ENCODE data around the gene ATP13A3.
"Not testable (repeated sequence)": the region's sequence is repeated elsewhere in the genome, so short reads cannot be mapped to it uniquely, and the experiment has no call there.

Gene ATP13A3

DNA sequence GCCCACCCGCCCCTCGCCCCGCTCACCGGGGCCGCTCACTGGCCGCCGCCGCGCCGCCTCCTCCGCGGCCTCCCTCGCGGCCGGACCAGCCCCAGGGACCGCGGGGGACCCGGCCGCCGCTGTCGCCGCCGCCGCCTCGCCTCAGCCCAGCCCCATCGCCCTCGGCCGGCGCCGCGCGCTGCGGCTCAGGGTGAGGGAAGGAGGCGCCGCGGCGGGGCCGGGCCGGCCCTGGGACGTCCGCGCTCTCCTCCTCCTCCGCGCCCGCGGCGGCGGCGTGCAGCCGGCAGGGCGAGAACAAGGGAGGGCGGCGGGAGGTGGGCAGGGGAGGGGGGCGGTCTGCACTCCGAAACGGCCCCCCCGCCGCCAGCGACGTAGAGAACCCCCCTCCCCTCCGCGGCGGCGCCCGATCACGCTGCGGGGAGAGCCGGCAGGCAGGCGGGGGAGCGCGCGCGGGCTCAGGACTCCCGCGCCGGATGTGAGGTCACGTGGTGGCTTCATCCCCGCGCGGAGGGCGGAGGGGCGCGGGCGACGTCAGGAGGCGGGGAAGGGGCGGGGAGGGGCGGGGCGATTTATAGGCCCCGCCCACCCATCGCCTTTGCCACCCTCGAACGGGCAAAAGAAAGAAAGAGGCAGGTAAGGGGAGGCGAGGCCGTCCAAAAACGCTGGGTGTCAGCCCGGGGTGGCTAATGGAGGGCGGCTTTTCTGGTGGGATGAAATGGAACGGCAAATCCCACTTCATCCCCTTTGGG, at the start of gene ATP13A3:
Gene ATP13A3 (minus strand): TSS at position 463 of the 749 bp plus-strand sequence. CDS start 24,812 bp downstream, outside the sequence.
- DNase-seq: peak; percentile 32 to 94 (median 82)

DNA sequence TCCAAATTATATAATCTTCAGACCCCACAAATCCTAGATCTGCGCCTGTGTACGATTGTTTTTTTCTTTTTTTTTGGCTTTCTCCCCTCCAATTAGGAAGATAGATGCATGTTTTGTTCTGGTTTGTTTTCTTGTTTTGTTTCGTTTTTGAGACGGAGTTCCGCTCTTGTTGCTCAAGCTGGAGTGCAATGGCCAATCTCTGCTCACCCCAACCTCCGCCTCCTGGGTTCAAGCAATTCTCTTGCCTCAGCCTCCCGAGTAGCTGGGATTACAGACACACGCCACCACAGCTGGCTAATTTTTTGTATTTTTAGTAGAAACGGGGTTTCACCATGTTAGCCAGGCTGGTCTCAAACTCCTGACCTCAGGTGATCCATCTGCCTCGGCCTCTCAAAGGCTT, 48.4 kb upstream of the ATP13A3 start:
- not testable (repeated sequence) for DNase-seq

DNA sequence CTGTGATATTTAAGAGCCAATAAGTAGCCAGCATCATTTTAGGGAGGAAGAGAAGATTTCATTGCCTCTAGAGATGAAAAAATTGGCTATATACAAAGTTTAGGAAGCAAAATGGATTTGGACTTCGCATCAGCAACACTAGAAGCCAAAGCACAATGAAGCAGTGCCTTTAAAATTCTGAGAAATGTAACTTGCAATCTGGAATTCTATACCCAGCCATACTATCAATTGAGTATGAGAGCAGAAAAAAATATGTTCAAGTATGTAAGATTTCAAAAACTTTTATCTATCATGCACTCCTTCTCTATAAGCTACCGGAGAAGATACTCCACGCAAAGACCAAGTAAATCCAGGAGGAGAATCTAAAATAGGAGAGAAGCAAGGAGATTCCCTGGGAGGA, 47.4 kb upstream of the ATP13A3 start:
- no peak for DNase-seq

DNA sequence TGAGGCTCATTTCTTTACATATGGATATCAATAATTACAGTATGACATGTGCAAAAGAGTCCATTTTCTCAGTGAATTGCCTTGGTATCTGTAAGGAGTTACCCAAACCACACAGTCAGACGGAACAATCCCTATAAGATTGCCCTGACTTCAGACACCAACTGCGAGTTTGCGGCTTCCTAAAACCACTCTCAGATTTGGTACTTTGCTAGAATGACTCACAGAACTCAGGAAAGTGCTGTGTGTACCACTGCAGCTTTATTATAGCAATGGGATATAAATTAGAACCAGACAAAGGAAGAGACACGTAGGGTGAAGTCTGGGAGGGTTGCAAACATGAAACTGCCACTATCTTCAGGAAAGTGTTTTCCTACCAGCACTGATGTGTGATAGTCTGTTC, 45.8 kb upstream of the ATP13A3 start:
- no peak for DNase-seq

DNA sequence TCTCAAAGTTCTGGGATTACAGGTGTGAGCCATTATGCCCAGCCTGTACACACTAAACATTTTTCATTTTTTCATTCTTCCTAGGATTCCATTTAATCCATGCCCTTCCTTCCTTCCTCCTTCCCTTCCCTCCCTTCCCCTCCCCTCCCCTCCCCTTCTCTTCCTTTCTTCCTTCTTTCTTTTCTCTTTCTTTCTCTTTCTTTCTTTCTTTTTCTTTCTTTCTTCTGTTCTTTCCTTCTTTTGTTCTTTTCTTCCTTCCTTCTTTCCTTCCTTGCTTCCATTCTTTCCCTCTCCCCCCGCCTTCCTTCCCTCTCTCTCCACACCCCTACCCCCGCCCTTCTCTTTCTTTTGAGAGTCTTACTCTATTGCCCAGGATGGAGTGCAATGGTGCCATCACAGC, 40.9 kb upstream of the ATP13A3 start:
- no peak for DNase-seq

DNA sequence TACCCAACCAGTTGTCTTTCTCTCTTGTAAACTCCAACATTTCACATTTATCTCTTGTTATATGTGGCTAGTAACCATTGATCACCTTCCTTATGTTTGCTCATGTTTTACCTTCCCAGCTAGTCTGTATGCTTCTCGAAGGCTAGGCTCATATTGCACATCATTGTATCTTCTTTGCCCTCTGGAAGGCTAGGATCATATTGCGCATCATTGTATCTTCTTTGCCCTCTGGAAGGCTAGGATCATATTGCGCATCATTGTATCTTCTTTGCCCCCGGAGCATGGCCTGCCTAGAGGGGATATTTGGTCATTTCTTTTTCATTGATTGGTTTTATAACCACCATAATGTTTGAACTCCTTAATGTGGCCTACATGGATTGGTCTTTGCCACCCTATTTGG, 39.4 kb upstream of the ATP13A3 start:
- DNase-seq: no peak

DNA sequence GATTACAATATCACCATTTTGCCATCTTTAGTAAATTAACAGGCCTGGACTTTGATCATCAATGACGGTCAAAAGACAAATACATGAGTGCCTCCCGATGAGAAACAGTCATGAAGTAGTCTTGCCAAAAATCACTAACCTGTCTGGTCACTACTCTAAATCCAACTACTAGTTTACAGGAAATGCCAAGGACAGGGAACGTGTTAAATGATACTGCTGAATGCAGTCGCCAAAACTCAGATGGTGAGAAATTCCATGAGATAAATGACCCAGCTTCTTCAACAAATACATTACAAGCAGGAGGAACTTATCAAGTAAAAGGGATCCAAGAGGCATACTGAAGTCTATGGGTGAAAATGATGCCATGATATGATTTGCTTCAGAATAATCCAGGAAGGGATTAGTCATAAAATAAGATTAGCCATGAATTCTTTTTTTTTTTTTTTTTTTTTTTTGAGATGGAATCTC, 35.8 kb upstream of the ATP13A3 start:
- no peak for DNase-seq

DNA sequence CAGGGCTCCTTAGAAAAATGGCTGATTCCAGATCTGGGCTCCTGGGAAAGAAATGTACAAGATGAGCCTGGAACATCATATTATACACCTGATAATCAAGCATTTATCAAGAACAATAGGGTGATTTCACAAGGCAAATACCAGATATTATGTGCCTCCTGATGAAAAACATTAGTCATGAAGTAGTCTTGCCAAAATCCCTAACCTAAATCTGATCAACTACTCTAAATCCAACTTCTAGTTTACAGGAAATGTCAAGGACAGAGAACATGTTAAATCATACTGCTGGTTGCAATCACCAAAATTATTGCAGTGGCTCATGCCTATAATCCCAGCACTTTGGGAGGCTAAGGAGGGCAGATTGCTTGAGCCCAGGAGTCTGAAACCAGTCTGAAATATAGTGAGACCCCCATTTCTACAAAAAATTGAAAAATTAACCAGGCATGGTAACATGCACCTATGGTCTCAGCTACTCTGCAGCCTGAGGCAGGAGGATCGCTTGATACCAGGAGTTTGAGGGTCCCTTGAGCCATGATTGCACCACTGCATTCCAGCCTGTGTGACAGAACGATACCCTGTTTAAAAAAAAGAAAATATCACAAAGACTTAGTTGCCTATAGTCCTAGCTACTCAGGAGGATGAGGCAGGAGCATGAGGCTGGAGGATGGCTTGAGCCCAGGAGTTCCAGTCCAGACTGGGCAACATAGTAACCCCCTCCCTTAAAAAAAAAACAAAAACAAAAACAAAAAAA, 34.9 kb upstream of the ATP13A3 start:
- no peak for DNase-seq

DNA sequence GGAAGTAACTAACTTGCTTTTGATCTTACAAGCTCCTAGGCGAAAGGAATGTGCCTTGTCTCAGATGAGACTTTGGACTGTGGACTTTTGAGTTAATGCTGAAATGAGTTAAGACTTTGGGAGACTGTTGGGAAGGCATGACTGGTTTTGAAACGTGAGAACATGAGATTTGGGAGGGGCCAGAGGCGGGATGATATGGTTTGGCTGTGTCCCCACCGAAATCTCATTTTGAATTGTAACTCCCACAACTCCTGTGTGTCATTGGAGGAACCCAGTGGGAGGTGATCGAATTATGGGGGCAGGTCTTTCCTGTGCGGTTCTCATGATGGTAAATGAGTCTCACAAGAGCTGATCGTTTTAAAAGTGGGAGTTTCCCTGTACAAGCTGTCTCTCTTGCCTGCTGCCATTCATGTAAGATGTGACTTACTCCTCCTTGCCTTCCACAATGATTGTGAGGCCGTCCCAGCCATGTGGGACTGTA, 33.9 kb upstream of the ATP13A3 start:
- not testable (repeated sequence) for DNase-seq

DNA sequence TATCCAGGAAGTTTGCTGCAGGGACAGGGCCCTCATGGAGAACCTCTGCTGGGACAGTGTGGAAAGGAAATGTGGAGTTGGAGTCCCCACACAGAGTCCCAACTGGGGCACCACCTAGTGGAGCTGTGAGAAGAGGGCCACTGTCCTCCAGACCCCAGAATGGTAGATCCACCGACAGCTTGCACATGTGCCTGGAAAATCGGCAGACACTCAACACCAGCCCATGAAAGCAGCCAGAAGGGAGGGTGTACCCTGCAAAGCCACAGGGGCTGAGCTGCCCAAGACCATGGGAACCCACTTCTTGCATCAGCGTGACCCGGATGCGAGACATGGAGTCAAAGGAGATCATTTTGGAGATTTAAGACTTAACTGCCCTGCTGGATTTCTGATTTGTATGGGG, 33.4 kb upstream of the ATP13A3 start:
- DNase-seq: not testable (repeated sequence)

DNA sequence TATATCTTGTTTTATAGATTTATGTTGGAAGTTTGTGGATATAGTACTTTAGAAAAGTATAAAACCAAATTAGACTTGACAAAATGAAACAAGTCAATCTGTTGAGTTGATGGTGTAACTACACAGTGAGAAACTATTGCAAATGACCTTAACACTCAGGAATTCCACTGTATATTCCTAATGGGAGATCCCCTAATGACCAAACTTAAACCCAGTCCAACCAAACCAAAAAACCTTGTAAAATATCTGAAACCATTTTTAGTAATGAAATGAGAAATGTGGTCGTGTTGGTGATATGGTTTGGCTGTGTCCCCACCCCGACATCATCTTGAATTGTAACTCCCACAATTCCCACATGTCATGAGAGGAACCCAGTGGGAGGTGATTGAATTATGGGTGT, 31.9 kb upstream of the ATP13A3 start:
- no peak for DNase-seq

DNA sequence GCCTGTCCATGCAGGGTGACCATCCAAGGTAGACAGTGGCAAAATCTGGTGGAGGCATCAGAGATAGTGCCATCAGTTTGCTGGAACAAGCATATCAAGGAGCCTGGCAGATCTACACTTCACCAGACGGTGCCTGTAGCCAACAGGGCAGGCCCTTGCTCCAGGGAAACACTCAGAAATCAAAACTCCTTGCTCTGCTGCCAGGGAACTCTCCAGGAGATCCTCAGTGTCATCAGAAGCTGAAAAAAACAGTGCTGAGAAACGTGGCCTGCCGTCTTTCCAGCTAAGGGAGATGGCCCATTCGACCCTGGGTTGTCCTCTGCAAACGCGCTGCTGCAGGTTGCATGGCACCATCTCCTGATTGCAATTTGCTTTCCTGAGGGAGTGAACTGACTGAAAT, 30.5 kb upstream of the ATP13A3 start:
- no peak for DNase-seq

DNA sequence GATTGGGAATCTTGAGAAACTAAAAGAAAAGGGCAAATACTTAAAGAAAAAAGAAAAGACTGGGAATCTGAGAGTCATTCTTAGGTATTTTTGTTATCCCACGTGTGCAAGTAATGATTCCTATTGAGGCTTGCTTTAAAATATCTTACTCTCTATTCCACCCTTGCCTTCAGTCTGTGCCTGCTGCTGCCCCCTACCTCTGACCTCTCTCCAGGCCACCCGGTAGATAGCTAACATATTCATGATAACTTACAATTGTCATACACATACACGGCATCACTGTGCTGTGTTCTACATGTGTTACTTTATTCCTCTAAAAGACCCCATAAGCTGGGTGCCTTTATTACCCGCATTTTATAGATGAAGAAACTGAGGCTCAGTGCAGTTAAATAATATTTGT, 27.8 kb upstream of the ATP13A3 start:
- DNase-seq: no peak

DNA sequence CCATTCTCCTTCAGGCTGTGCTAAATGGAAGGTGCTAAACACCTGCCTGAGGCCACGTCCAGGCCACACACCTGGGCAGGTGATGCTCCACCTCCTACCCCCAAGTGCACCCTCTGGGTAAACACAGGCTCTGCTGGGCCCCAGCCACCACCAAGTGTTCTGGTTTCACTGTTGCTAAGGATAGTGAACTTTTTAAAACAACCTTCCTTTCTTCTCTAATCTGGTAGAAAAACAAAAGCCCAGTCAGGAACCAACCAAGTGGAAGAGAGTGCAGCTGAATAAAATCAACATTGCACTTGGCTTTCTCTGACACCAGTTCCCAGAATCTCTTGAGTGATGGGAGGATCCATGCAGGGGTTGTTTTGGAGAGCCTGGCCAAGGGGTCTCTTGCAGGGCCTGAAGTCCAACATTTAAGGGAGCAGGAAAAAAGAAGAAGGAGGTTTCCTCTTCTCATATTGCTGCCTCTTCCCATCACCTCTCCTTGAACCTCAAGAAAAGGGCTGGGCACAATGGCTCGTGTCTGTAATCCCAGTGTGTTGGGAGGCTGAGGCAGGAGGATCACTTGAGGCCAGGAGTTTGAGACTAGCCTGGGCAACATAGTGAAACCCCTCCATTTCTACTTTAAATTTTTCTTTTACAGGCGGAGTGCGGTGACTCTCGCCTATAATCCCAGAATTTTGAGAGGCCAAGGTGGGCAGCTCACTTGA, 26.2 kb upstream of the ATP13A3 start:
- DNase-seq: no peak

DNA sequence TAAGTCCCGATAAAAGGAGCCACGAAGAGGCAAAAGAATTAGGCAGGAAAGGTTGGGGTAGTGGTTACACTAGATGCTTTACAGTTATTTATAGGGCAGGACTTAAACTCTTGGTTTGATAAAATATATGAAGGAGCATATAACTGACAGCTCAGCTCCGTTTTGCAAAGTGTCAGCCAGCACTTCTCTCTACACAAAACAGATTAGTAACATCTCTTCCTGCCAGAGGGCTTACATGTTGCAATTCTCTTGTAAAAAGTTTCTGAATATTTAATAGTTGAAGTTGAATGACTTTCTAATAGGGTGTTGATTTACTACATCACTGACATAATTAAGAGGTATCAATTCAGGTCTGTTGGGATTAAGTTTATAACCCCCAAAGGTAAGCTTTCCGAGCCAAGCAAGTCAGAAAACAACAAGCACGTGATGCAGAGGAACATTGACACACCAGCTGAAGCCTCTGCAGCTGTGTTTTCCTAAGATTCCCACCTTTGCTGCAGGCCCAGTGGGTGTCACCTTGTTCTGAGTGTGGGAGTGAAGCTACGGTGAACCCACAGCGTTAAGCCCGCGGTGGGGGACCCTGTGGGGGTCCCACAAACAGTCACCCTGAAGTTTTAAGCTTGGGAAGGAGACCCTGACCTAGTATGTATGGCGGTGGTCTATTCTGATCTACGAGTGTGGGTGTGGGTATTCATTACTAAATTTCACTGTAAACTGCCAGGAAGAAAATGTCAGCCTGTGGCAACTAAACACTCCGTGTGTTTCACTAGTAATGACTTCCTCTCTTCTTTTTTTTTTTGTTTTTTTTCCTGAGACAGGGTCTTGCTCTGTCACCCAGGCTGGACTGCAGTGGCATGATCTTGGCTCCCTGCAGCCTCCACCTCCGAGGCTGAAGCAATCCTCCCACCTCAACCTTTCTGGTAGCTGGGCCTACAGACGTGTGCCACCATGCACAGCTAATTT, 22.0 kb upstream of the ATP13A3 start:
- no peak for DNase-seq

DNA sequence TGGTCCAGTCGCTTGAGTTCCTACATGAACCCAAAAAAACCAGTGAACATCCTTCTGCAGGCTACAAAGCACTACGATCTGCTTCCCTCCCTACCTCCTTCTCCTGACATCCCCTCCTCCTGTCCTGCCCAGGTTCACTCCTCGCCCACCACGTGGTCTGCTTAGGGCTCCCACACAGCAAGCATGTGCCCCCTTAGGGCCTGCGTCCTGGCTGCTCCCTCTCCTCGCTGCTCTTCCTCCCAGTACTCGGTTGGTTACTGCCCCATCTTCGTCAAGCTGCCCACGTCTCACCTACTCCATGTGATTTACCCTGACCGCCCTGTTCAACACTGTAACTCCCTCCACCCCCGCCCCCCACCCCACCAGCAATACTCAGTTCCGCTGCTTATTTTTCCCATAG, 20.8 kb upstream of the ATP13A3 start:
- DNase-seq: no peak

DNA sequence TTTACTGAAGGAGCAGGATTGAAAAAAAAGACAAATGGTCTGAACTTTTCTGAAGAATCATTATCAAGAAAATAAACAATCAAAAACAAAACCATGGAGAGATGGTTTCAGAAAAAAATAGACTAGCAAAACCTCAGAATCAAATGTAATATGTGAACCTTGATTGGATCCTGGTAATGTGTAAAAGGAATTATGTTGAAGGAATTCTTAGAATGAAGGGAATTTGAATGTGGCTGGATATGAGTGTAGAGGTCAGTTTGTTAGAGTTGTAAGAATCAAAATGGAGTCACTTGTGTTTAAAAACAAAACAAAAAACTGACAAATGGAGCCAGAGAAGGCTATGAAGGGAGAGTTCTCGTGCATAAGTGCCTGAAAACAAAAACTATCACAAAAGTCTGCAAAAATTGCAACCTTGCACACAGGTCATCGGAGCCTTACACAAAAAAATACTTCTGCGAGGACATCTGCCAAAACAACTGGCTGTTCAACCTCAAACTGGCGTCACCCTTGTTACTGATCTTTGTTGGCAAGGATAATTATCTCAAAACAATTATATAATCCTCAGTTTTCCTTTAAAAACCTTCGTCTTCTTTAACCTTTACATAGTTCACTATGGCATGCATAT, 19.1 kb upstream of the ATP13A3 start:
- DNase-seq: no peak

DNA sequence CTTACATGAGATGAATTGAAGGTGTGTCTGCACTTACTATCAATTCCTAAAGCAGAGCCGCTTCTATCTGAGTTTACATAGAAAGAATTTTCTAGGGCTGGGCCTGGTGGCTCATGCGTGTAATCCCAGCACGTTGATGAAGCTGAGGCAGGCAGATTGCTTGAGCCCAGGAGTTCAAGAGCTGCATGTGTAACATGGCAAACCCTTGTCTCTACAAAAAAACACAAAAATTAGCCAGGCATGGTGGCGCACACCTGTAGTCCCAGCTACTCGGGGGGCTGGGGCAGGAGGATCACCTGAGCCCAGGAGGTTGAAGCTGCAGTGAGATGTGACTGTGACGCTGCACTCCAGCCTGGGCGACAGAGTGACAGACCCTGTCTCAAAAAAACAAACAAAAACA, 18.1 kb upstream of the ATP13A3 start:
- no peak for DNase-seq

DNA sequence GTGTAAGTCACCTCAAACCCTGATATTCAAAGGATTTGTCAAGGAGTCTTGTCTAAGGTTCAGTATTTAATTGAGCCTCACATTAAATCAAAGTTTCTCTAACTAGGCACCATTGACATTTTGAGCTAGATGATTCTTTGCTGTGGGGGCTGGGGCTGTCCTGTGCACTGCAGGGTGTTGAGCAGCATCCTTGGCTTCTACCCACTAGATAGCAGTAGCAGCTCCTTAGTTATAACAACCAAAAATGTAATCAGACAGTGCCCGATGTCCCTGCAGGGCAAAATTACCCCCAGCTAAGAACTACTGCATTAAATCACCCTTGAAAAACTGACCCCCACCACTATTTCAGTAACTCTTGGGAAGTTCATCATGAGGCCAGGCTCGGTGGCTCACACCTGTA, 17.3 kb upstream of the ATP13A3 start:
- no peak for DNase-seq

DNA sequence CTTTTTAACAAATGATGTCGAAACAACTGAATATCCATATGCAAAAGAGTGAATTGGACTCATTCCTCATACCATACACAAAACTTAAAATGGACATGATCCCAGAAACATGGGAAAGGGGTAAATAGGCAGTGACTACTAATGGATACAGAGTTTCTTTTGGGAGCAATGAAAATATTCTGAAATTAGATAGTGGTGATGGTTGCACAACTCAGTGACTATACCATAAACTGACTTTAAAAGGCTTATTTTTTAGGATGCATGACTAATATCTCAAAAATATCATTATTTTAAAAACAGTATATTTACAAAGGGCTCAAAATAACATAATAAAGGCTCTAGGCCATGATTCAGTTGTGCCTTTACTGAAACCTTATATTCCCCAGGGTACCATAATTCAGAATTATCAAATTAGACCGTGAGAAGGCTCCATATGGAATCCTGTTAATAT, 16.3 kb upstream of the ATP13A3 start:
- DNase-seq: no peak
